Neuronal stem cell (in vitro differentiated cells): Measurements from ENCODE around the gene STK38L.

Experiments
- DNase-seq: peaks from one replicate; pipeline ENCODE4 v3.0.0-alpha.2; 2013; ENCODE audit warnings: low spot score
- H2AFZ ChIP-seq: one replicate; pipeline ENCODE4 v1.6.1; 2013; ENCODE audit warnings: mild to moderate bottlenecking, low read length, inconsistent platforms
- H2AK5ac ChIP-seq: 2 replicates; pipeline ENCODE4 v1.6.1; 2013; ENCODE audit warnings: low read depth, mild to moderate bottlenecking, inconsistent platforms, low read length, moderate library complexity, mixed read lengths
- H2BK120ac ChIP-seq: 2 replicates; pipeline ENCODE4 v1.6.1; 2013; ENCODE audit warnings: low read depth, mild to moderate bottlenecking, inconsistent platforms, low read length, moderate library complexity, mixed read lengths
- H2BK12ac ChIP-seq: one replicate; pipeline ENCODE4 v1.6.1; 2013; ENCODE audit warnings: low read length, inconsistent platforms
- H2BK15ac ChIP-seq: 2 replicates; pipeline ENCODE4 v1.6.1; 2013; ENCODE audit warnings: mild to moderate bottlenecking, low read length, inconsistent platforms, mixed read lengths
- H2BK5ac ChIP-seq: one replicate; pipeline ENCODE4 v1.6.1; 2013; ENCODE audit warnings: inconsistent platforms, mild to moderate bottlenecking, low read length, moderate library complexity
- H3K14ac ChIP-seq: one replicate; pipeline ENCODE4 v1.6.1; 2013; ENCODE audit warnings: low read length, inconsistent platforms
- H3K18ac ChIP-seq: 2 replicates; pipeline ENCODE4 v1.6.1; 2013; ENCODE audit warnings: low read length, inconsistent platforms
- H3K23ac ChIP-seq: 2 replicates; pipeline ENCODE4 v1.6.1; 2013; ENCODE audit warnings: low read depth, mild to moderate bottlenecking, mixed read lengths, low read length, inconsistent platforms; ENCODE audit not compliant: poor library complexity
- H3K27ac ChIP-seq: replicated peaks from 3 replicates; pipeline ENCODE4 v1.5.1; 2013; ENCODE audit warnings: low read length, inconsistent platforms
- H3K27me3 ChIP-seq, 3 experiments: 2 replicates each; pipeline ENCODE4 v1.6.1; 2013; ENCODE audit warnings: low read length in 3 of 3, mild to moderate bottlenecking in 2 of 3, inconsistent platforms in 1 of 3, low read depth in 1 of 3, mixed read lengths in 1 of 3, moderate library complexity in 1 of 3; ENCODE audit not compliant: control insufficient read depth in 3 of 3, insufficient read depth in 3 of 3
- H3K36me3 ChIP-seq, 2 donors: replicated peaks in 1 of 2; 2 replicates each; pipeline ENCODE4 v1.6.1; 2013; ENCODE audit warnings: low read length in 2 of 2; ENCODE audit not compliant: control insufficient read depth in 2 of 2, insufficient read depth in 2 of 2
- H3K4ac ChIP-seq: 2 replicates; pipeline ENCODE4 v1.6.1; 2013; ENCODE audit warnings: inconsistent platforms, mild to moderate bottlenecking, low read length, moderate library complexity
- H3K4me1 ChIP-seq, 2 donors: 1 replicate in 1 of 2; 2 replicates in 1 of 2; pipeline ENCODE4 v1.6.1; 2013; ENCODE audit warnings: low read length in 2 of 2, low read depth in 1 of 2; ENCODE audit not compliant: control insufficient read depth in 2 of 2, insufficient read depth in 1 of 2
- H3K4me2 ChIP-seq: one replicate; pipeline ENCODE4 v1.6.1; 2013; ENCODE audit warnings: mild to moderate bottlenecking, low read length, inconsistent platforms; ENCODE audit not compliant: insufficient read depth, poor library complexity, severe bottlenecking
- H3K4me3 ChIP-seq, 2 donors: 2 replicates each; pipeline ENCODE4 v1.5.1; 2013; ENCODE audit warnings: low read length in 2 of 2, mild to moderate bottlenecking in 2 of 2, inconsistent platforms in 1 of 2, moderate library complexity in 1 of 2
- H3K79me1 ChIP-seq: one replicate; pipeline ENCODE4 v1.6.1; 2013; ENCODE audit warnings: low read depth, mild to moderate bottlenecking, inconsistent platforms, low read length, moderate library complexity
- H3K9ac ChIP-seq: one replicate; pipeline ENCODE4 v1.6.1; 2013; ENCODE audit warnings: mild to moderate bottlenecking, low read depth, low read length, inconsistent platforms; ENCODE audit not compliant: poor library complexity
- H3K9me3 ChIP-seq, 2 donors: replicated peaks in 1 of 2; 2 replicates each; pipeline versions ENCODE3 to v1.6.1; 2013; ENCODE audit warnings: low read length in 2 of 2, mild to moderate bottlenecking in 2 of 2, inconsistent platforms in 1 of 2, low read depth in 1 of 2, mixed read lengths in 1 of 2, moderate library complexity in 1 of 2; ENCODE audit not compliant: control insufficient read depth in 2 of 2, insufficient read depth in 1 of 2
- H4K8ac ChIP-seq: one replicate; pipeline ENCODE4 v1.6.1; 2013; ENCODE audit warnings: low read depth, mild to moderate bottlenecking, inconsistent platforms, low read length, moderate library complexity
- H4K91ac ChIP-seq: one replicate; pipeline ENCODE4 v1.6.1; 2013; ENCODE audit warnings: low read length, low read depth, mild to moderate bottlenecking, inconsistent platforms; ENCODE audit not compliant: poor library complexity
- WGBS, 2 donors: extraction: QIAGEN DNeasy Blood & Tissue Kit; methylation state at CpG; one replicate each; pipeline ENCODE4 v1.1.7; 2013; ENCODE audit warnings: missing lambda C conversion rate in 2 of 2, mixed read lengths in 1 of 2; ENCODE audit not compliant: insufficient read length in 2 of 2, insufficient replicate concordance in 1 of 2; ENCODE audit errors: extremely low coverage in 2 of 2; 5-methylcytosine and 5-hydroxymethylcytosine counted together

The STK38L gene

GRCh38 chr12:27209257-27209910 lies 34.7 kb upstream of the STK38L start:
- no peak overlapping the region for H2BK5ac ChIP-seq

GRCh38 chr12:27210187-27210586 lies 33.9 kb upstream of the STK38L start:
- no peak overlapping the region for H3K9ac ChIP-seq
- no CpG with 5 or more reads among the region's 2 CpGs for WGBS, 2 donors
- no peaks in the 10 kb centered on the region for H3K79me1 ChIP-seq
- H4K91ac ChIP-seq: no peak overlapping the region
- peaks cover 0 to 3% of the 10 kb centered on the region in 2 donors for H3K9me3 ChIP-seq
- no peak for DNase-seq
- H3K14ac ChIP-seq: no peak overlapping the region
- no peak overlapping the region for H3K18ac ChIP-seq
- no peak overlapping the region for H2AK5ac ChIP-seq
- H3K27ac ChIP-seq: no peak overlapping the region
- H3K27me3 ChIP-seq: no peaks in the 10 kb centered on the region
- H3K4me2 ChIP-seq: no peak overlapping the region
- no peaks in the 10 kb centered on the region for H3K36me3 ChIP-seq
- H2BK120ac ChIP-seq: no peak overlapping the region
- H2BK15ac ChIP-seq: no peak overlapping the region
- no peak overlapping the region for H3K4me3 ChIP-seq
- H2BK12ac ChIP-seq: no peak overlapping the region
- H3K23ac ChIP-seq: no peak overlapping the region
- H2AFZ ChIP-seq: no peak overlapping the region
- no peak overlapping the region for H3K4ac ChIP-seq
- H2BK5ac ChIP-seq: no peak overlapping the region
- no peaks in the 10 kb centered on the region for H3K4me1 ChIP-seq
- H4K8ac ChIP-seq: no peak overlapping the region

More at GRCh38 chr12:27209257-27209910, 34.7 kb upstream of the STK38L start:
- no peak overlapping the region for H2AFZ ChIP-seq
- H3K9me3 ChIP-seq: peaks cover 0 to 3% of the 10 kb centered on the region in 2 donors
- H3K27ac ChIP-seq: no peak overlapping the region
- no peak for DNase-seq
- H3K9ac ChIP-seq: no peak overlapping the region
- H3K4me3 ChIP-seq: no peak overlapping the region
- no peak overlapping the region for H3K14ac ChIP-seq
- H4K91ac ChIP-seq: no peak overlapping the region
- H3K4me2 ChIP-seq: no peak overlapping the region
- H3K36me3 ChIP-seq: no peaks in the 10 kb centered on the region
- H2AK5ac ChIP-seq: no peak overlapping the region
- H3K79me1 ChIP-seq: no peaks in the 10 kb centered on the region
- no peak overlapping the region for H2BK120ac ChIP-seq
- no peak overlapping the region for H3K18ac ChIP-seq
- no peak overlapping the region for H3K23ac ChIP-seq
- no peak overlapping the region for H2BK15ac ChIP-seq
- no peaks in the 10 kb centered on the region for H3K4me1 ChIP-seq
- H4K8ac ChIP-seq: no peak overlapping the region
- no peak overlapping the region for H2BK12ac ChIP-seq
- no peak overlapping the region for H3K4ac ChIP-seq
- H3K27me3 ChIP-seq: no peaks in the 10 kb centered on the region

GRCh38 chr12:27212861-27213260 lies 31.2 kb upstream of the STK38L start:
- Histone ChIP-seq H2BK120ac (no peak overlapping the region), H3K18ac (no peak overlapping the region), H3K27ac (no peak overlapping the region), H3K23ac (no peak overlapping the region), H2AFZ (no peak overlapping the region), H3K4me2 (no peak overlapping the region), H3K9me3 (peaks cover 0 to 3% of the 10 kb centered on the region in 2 donors), H3K9ac (no peak overlapping the region), H2AK5ac (no peak overlapping the region), H3K14ac (no peak overlapping the region), H3K4me3 (no peak overlapping the region), H4K8ac (no peak overlapping the region), H3K36me3 (no peaks in the 10 kb centered on the region), H3K79me1 (no peaks in the 10 kb centered on the region), H3K4me1 (no peaks in the 10 kb centered on the region), H4K91ac (no peak overlapping the region), H2BK15ac (no peak overlapping the region), H2BK5ac (no peak overlapping the region), H3K4ac (no peak overlapping the region), H3K27me3 (no peaks in the 10 kb centered on the region), H2BK12ac (no peak overlapping the region)
- DNase-seq: no peak
- WGBS, 2 donors: no CpG with 5 or more reads among the region's 1 CpG

DNA sequence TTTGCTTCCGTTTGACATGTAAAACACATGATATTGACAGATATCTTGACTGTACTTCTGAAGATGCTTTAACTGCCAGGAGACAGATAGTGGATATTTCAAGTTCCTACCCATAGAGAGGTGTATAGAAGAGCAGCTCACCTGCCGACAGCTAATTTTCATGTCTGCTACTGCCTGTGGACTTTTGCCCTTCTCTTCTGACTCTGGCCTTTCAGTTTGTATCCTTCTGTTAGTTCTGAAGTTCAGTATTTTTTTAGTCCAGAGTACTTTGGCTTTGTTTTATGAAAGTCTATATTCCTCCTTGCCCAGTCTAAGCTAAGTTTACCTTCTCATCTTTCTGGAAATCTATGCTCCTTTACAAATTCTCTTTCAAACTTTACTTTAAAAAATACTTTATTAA lies 30.8 kb upstream of the STK38L start:
- H4K8ac ChIP-seq: no peak overlapping the region
- no peak overlapping the region for H2BK15ac ChIP-seq
- H2BK12ac ChIP-seq: no peak overlapping the region
- no peaks in the 10 kb centered on the region for H3K36me3 ChIP-seq
- no peak overlapping the region for H3K9ac ChIP-seq
- no peak overlapping the region for H3K23ac ChIP-seq
- H4K91ac ChIP-seq: no peak overlapping the region
- H2AK5ac ChIP-seq: no peak overlapping the region
- no peak overlapping the region for H2BK120ac ChIP-seq
- no peak overlapping the region for H3K27ac ChIP-seq
- H3K4me1 ChIP-seq: no peaks in the 10 kb centered on the region
- no peaks in the 10 kb centered on the region for H3K79me1 ChIP-seq
- no peak overlapping the region for H2BK5ac ChIP-seq
- no peak overlapping the region for H3K14ac ChIP-seq
- no CpG with 5 or more reads among the region's 2 CpGs for WGBS, 2 donors
- H2AFZ ChIP-seq: no peak overlapping the region
- H3K4ac ChIP-seq: no peak overlapping the region
- DNase-seq: no peak
- H3K27me3 ChIP-seq: no peaks in the 10 kb centered on the region
- H3K18ac ChIP-seq: no peak overlapping the region
- H3K9me3 ChIP-seq: peaks cover 0 to 3% of the 10 kb centered on the region in 2 donors
- no peak overlapping the region for H3K4me3 ChIP-seq
- H3K4me2 ChIP-seq: no peak overlapping the region
